ENCODE results near the gene CCDC70.

GRCh38 chr13:51887468-51887867 is 25.7 kb downstream of the CCDC70 start:
- TF ChIP-seq, protein P1, sequence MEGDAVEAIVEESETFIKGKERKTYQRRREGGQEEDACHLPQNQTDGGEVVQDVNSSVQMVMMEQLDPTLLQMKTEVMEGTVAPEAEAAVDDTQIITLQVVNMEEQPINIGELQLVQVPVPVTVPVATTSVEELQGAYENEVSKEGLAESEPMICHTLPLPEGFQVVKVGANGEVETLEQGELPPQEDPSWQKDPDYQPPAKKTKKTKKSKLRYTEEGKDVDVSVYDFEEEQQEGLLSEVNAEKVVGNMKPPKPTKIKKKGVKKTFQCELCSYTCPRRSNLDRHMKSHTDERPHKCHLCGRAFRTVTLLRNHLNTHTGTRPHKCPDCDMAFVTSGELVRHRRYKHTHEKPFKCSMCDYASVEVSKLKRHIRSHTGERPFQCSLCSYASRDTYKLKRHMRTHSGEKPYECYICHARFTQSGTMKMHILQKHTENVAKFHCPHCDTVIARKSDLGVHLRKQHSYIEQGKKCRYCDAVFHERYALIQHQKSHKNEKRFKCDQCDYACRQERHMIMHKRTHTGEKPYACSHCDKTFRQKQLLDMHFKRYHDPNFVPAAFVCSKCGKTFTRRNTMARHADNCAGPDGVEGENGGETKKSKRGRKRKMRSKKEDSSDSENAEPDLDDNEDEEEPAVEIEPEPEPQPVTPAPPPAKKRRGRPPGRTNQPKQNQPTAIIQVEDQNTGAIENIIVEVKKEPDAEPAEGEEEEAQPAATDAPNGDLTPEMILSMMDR (conservative IDR thresholded peaks at IDR 0.05; ENCODE audit: low read depth, low read length), result no peak
- no peak for TF ChIP-seq EZH2 (IDR thresholded peaks at IDR 0.05; ENCODE audit: borderline replicate concordance, low read depth, low read length, poor library complexity, severe bottlenecking)
